Gastrocnemius medialis (tissue), 4 donors: ENCODE measurements around the gene GREB1. TPM values are rescaled to one million over a fixed set of nuclear protein-coding genes. Genes with fewer than 3 reads are reported as not detected.
A peak's percentile ranks its signal among the peaks of the same experiment; 100 is the strongest.

Source experiments
- ATAC-seq, 2 donors: fragments of 150-250 bp; one replicate each; pipeline ENCODE4 v1.9.1; 2016
- DNase-seq, 2 donors: peaks; one replicate each; pipeline ENCODE4 v3.0.0-alpha.2; 2019
- H3K27ac ChIP-seq, 4 donors: fragments of 200-600 bp; sonication (generic); 1 replicate in 1 of 4; 2 replicates in 3 of 4; pipeline ENCODE4 v1.5.1; 2016 to 2018; ENCODE audit warnings: mild to moderate bottlenecking in 2 of 4, moderate library complexity in 1 of 4
- H3K27me3 ChIP-seq, 3 donors: fragments of 200-600 bp; sonication (generic) in 2 of 3; 1 replicate in 1 of 3; 2 replicates in 2 of 3; pipeline versions ENCODE4 v1.5.1 to v1.6.0; 2016 to 2019; ENCODE audit warnings: mild to moderate bottlenecking in 1 of 3, moderate library complexity in 1 of 3
- H3K36me3 ChIP-seq, 2 donors: fragments of 200-600 bp; sonication (generic) in 1 of 2; one replicate each; pipeline ENCODE4 v1.5.1; 2017 to 2018
- H3K4me1 ChIP-seq, 2 donors: fragments of 200-600 bp; sonication (generic) in 1 of 2; one replicate each; pipeline ENCODE4 v1.5.1; 2016 to 2017; ENCODE audit warnings: mild to moderate bottlenecking in 2 of 2
- H3K4me3 ChIP-seq, 4 donors: fragments of 200-600 bp; sonication (generic) in 3 of 4; 1 replicate in 1 of 4; 2 replicates in 3 of 4; pipeline ENCODE4 v1.5.1; 2016 to 2019; ENCODE audit warnings: mild to moderate bottlenecking in 2 of 4
- H3K9me3 ChIP-seq, 3 donors: fragments of 200-600 bp; sonication (generic) in 2 of 3; 1 replicate in 1 of 3; 2 replicates in 2 of 3; pipeline ENCODE4 v1.5.1; 2016 to 2019
- POLR2A ChIP-seq, 2 donors: fragments of 450-650 bp; IDR thresholded peaks; one replicate each; pipeline ENCODE4 v1.6.1; 2017; ENCODE audit warnings: antibody characterized with exemption in 2 of 2, mild to moderate bottlenecking in 2 of 2, moderate library complexity in 2 of 2
- in situ Hi-C, 4 donors: fragments of 200-750 bp; cut with MboI; loops; one replicate each; pipeline versions ENCODE4 v1.15.0 to v1.8.0; 2017; ENCODE audit warnings: low sequenced_read_pairs in 4 of 4
- intact Hi-C: fragments of 100-400 bp; cut with DNase I; formaldehyde crosslinking; loops from one replicate; pipeline ENCODE4 v1.15.1; 2023; ENCODE audit warnings: low total_unique reads
- total RNA-seq, 4 donors: library from RNA; depleted of rRNA; stranded (reverse); fragments of >200 nt; gene quantifications; one replicate each; pipeline versions ENCODE4 v1.1.0 to v1.2.3, GENCODE V29; 2016
- TF ChIP-seq, protein P1 (sequence below), 5 experiments: fragments of 450-650 bp in 3 of 5; fragments of 200-600 bp in 2 of 5; sonication (generic) in 2 of 5; IDR thresholded peaks in 4 of 5; conservative IDR thresholded peaks in 1 of 5; 1 replicate in 4 of 5; 2 replicates in 1 of 5; pipeline ENCODE4 v1.5.1; 2016 to 2019; ENCODE audit warnings: antibody characterized with exemption in 5 of 5, mild to moderate bottlenecking in 3 of 5, moderate library complexity in 3 of 5

The GREB1 gene
- total RNA-seq, 4 donors from 2014 or later, result 1.7 to 9.3 (median 2.6) TPM

DNA sequence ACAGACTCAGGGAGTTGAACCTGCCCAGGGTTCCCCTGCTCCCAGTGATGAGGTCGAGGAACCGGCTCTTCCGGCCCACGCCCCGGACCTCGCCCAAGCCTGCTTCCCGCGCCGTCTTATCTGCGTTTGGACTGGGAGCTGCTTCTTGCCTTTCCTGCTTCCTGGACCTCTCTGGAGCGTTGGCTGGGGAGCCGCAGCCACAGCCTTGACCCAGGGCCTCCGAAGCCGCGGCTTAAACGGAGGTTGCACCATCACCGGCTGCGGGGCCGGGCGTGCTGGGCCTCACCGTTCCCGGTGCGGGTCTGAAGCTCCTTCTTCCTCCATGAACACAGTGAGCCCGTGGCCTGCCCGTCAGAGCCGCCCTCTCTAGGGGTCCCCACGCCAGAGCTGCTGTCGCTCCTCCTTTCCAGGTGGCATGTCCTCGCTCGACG lies 122.8 kb downstream of the GREB1 start:
- no peaks in the 10 kb centered on the region for H3K9me3 ChIP-seq
- no peak overlapping the region for H3K4me3 ChIP-seq
- intact Hi-C loops, result loop anchor here (5.0 kb wide), 1 partner anchor 159 kb away; no protein-coding TSS in a partner anchor
- peaks cover 4 to 13% of the 10 kb centered on the region in 2 donors for H3K4me1 ChIP-seq
- H3K36me3 ChIP-seq, result no peaks in the 10 kb centered on the region
- TF ChIP-seq, protein P1, sequence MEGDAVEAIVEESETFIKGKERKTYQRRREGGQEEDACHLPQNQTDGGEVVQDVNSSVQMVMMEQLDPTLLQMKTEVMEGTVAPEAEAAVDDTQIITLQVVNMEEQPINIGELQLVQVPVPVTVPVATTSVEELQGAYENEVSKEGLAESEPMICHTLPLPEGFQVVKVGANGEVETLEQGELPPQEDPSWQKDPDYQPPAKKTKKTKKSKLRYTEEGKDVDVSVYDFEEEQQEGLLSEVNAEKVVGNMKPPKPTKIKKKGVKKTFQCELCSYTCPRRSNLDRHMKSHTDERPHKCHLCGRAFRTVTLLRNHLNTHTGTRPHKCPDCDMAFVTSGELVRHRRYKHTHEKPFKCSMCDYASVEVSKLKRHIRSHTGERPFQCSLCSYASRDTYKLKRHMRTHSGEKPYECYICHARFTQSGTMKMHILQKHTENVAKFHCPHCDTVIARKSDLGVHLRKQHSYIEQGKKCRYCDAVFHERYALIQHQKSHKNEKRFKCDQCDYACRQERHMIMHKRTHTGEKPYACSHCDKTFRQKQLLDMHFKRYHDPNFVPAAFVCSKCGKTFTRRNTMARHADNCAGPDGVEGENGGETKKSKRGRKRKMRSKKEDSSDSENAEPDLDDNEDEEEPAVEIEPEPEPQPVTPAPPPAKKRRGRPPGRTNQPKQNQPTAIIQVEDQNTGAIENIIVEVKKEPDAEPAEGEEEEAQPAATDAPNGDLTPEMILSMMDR (IDR thresholded peaks at IDR 0.05 in 4 of 5, conservative IDR thresholded peaks at IDR 0.05 in 1 of 5), result no peak
- TF ChIP-seq POLR2A (IDR thresholded peaks at IDR 0.05), result no peak
- DNase-seq (no peak), ATAC-seq (no peak)
- H3K27me3 ChIP-seq, result no peaks in the 10 kb centered on the region
- in situ Hi-C loops, result loop anchor here in 1 of 4 donors (25.0 kb wide), 1 partner anchor 1356 kb away; no protein-coding TSS in a partner anchor
- no peak overlapping the region for H3K27ac ChIP-seq

DNA sequence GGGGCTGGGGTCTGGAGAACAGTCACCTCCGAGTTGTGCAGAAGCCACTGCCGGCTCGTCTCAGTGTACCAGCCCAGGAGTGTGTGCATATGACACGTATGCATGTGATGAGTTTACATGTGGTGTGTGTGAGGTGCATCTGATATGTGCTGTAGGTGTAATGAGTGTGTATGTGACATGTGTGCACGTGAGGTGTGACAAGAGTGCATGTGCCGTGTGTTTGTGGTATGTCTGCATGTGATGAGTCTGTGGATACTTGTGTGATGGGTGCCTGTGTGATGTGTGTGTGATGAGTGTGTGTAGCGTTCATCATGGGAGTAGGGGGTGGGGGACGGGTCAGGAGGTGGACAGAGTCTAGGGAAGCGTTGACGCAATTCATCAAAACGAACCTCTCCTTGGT lies 123.3 kb downstream of the GREB1 start:
- Histone ChIP-seq H3K9me3 (no peaks in the 10 kb centered on the region), H3K27me3 (no peaks in the 10 kb centered on the region), H3K4me1 (peaks cover 4 to 13% of the 10 kb centered on the region in 2 donors), H3K4me3 (no peak overlapping the region), H3K36me3 (no peaks in the 10 kb centered on the region), H3K27ac (no peak overlapping the region)
- in situ Hi-C loops, result loop anchor here in 1 of 4 donors (25.0 kb wide), 1 partner anchor 1355 kb away; no protein-coding TSS in a partner anchor
- DNase-seq (no peak), ATAC-seq (no peak)
- TF ChIP-seq POLR2A (IDR thresholded peaks at IDR 0.05), result no peak
- TF ChIP-seq, protein P1 (IDR thresholded peaks at IDR 0.05 in 4 of 5, conservative IDR thresholded peaks at IDR 0.05 in 1 of 5), result no peak
- intact Hi-C loops, result loop anchor here (5.0 kb wide), 1 partner anchor 160 kb away; no protein-coding TSS in a partner anchor

DNA sequence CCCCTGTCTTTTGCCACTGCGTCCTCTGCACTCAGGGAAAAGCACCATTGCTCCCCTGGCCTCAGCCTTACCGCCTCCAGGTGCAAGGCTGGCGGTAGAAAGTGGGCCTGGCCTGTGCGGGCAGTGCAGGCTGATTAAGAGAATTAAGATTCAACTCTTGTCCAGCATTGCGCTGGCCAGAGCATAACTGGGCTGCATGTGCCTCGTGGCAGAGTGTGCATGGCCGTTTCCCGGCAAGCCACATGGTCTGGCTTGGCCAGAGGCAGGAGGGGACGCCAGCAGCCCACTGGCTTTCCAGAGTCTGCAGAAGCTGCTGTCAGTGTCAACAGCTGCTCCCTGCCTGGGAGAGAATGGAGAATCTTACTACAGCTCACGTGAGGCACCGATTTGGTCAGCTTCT lies 123.8 kb downstream of the GREB1 start:
- no peaks in the 10 kb centered on the region for H3K36me3 ChIP-seq
- peak overlapping the region in 1 of 4 donors; percentile 84 for H3K27ac ChIP-seq
- in situ Hi-C loops (loop anchor here in 1 of 4 donors (25.0 kb wide), 1 partner anchor 1355 kb away; no protein-coding TSS in a partner anchor), intact Hi-C loops (loop anchor here (2.0 to 5.0 kb wide), 2 partner anchors 19 to 160 kb away; no protein-coding TSS in a partner anchor)
- ATAC-seq (no peak), DNase-seq (no peak)
- no peaks in the 10 kb centered on the region for H3K9me3 ChIP-seq
- H3K4me3 ChIP-seq, result no peak overlapping the region
- H3K27me3 ChIP-seq, result no peaks in the 10 kb centered on the region
- TF ChIP-seq POLR2A (IDR thresholded peaks at IDR 0.05), result no peak
- TF ChIP-seq, protein P1 (IDR thresholded peaks at IDR 0.05 in 4 of 5, conservative IDR thresholded peaks at IDR 0.05 in 1 of 5), result no peak
- peaks cover 4 to 10% of the 10 kb centered on the region in 2 donors for H3K4me1 ChIP-seq

DNA sequence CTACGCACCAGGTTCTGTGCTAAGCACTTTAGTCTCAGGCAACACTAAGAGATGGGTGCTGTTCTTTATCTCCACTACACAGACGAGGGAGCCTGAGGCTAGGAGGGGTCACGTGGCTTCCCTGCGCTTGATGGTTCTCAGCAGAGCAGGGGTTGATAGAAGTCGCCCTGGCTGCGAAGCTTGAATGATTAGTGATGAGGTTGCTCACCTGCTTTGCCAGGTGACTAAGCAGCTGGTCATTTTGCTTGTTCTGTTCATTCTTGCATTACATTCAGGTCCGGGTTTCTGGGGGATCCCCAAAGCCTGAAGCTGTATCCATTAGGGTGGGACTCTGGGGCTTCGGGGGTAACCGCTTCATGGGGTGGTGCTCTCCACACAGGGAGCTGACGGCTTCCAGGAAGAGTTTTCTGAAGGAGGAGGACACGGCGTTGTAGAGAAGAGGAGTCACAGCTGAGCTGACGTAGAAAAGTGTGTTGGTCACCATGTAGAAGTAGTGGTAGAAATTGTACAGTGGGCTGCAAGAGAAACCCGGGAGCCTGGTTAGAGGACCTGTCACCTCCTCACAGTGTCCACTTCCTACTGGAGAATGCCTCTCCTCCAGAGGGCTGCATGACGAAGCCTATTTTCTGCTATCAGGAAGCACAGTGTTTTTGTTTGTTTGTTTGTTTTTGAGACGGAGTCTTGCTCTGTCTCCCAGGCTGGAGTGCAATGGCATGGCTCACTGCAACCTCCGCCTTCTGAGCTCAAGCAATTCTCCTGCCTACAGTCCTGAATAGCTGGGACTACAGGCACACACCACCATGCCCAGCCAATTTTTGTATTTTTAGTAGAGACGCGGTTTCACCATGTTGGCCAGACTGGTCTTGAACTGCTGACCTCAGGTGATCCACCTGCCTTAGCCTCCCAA lies 124.6 kb downstream of the GREB1 start:
- in situ Hi-C loops, result loop anchor here in 1 of 4 donors (25.0 kb wide), 1 partner anchor 1354 kb away; no protein-coding TSS in a partner anchor
- TF ChIP-seq, protein P1 (IDR thresholded peaks at IDR 0.05 in 4 of 5, conservative IDR thresholded peaks at IDR 0.05 in 1 of 5), result no peak
- peak in 1 of 2 donors; percentile 16 for TF ChIP-seq POLR2A (IDR thresholded peaks at IDR 0.05)
- Histone ChIP-seq H3K27me3 (no peaks in the 10 kb centered on the region), H3K4me1 (peaks cover 4 to 10% of the 10 kb centered on the region in 2 donors), H3K4me3 (no peak overlapping the region), H3K36me3 (no peaks in the 10 kb centered on the region), H3K27ac (peak overlapping the region; percentile 59 to 84 (median 74)), H3K9me3 (no peaks in the 10 kb centered on the region)
- intact Hi-C loops, result loop anchor here (1.0 to 5.0 kb wide), 3 partner anchors 18 to 161 kb away; no protein-coding TSS in a partner anchor
- DNase-seq (no peak), ATAC-seq (peak; percentile 59 to 66)
